Tibial nerve (tissue), 4 donors: Measurements from ENCODE around the gene ZNF497.

Experiments
- EP300 ChIP-seq, 2 donors: sonication (generic); formaldehyde crosslinking; IDR thresholded peaks; one replicate each; pipeline ENCODE4 v1.6.1; 2017; ENCODE audit warnings: antibody characterized with exemption in 2 of 2, mild to moderate bottlenecking in 1 of 2
- POLR2A ChIP-seq, 2 donors: fragments of 450-650 bp; IDR thresholded peaks; one replicate each; pipeline ENCODE4 v1.6.1; 2017; ENCODE audit warnings: antibody characterized with exemption in 2 of 2, mild to moderate bottlenecking in 2 of 2, moderate library complexity in 2 of 2
- TF ChIP-seq, protein P1 (sequence below), 5 experiments: fragments of 200-600 bp in 3 of 5; fragments of 450-650 bp in 2 of 5; sonication (generic) in 3 of 5; IDR thresholded peaks; one replicate each; pipeline ENCODE4 v1.5.1; 2016 to 2019; ENCODE audit warnings: antibody characterized with exemption in 5 of 5, mild to moderate bottlenecking in 3 of 5, moderate library complexity in 2 of 5

DNA sequence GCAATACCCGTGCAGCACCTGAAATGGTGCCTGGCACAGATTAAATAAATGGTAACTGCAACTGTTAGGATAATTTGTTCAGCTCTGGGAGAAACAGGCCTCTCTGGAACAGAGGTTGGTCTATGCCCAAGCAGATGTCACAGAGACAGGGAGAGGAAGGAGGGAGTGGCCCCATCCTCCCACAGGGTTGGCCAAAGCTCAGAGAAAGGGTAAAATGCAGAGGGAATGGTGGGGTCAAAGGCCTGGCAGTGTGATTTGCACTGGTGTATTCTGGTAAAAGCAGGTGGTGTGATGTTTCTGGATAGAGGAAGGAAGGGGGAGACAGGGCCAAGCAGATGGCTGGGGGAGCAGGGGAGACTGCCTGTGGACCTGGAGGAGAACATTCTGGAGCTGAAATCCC lies 26.3 kb downstream of the ZNF497 start:
- TF ChIP-seq, protein P1, sequence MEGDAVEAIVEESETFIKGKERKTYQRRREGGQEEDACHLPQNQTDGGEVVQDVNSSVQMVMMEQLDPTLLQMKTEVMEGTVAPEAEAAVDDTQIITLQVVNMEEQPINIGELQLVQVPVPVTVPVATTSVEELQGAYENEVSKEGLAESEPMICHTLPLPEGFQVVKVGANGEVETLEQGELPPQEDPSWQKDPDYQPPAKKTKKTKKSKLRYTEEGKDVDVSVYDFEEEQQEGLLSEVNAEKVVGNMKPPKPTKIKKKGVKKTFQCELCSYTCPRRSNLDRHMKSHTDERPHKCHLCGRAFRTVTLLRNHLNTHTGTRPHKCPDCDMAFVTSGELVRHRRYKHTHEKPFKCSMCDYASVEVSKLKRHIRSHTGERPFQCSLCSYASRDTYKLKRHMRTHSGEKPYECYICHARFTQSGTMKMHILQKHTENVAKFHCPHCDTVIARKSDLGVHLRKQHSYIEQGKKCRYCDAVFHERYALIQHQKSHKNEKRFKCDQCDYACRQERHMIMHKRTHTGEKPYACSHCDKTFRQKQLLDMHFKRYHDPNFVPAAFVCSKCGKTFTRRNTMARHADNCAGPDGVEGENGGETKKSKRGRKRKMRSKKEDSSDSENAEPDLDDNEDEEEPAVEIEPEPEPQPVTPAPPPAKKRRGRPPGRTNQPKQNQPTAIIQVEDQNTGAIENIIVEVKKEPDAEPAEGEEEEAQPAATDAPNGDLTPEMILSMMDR (IDR thresholded peaks at IDR 0.05) = no peak
- TF ChIP-seq POLR2A (IDR thresholded peaks at IDR 0.05) (no peak), EP300 (IDR thresholded peaks at IDR 0.05) (no peak)
